K562 (cell line): ENCODE results near the gene LNX2. TPM values are rescaled to one million over a fixed set of nuclear protein-coding genes. Genes with fewer than 3 reads are reported as not detected.

Source experiments
- BDP1 ChIP-seq: IDR thresholded peaks from 3 replicates; pipeline ENCODE4 v1.6.1; 2011; ENCODE audit not compliant: insufficient read length, insufficient read depth
- BRF2 ChIP-seq: IDR thresholded peaks from 3 replicates; pipeline ENCODE4 v1.6.1; 2011; ENCODE audit warnings: borderline replicate concordance, mild to moderate bottlenecking; ENCODE audit not compliant: insufficient read length, insufficient read depth
- ESRRA ChIP-seq: fragments of 450-650 bp; IDR thresholded peaks from 2 replicates; pipeline ENCODE4 v1.6.1; 2014; ENCODE audit warnings: low read depth, mild to moderate bottlenecking, moderate library complexity, borderline replicate concordance
- MITF ChIP-seq: IDR thresholded peaks from 2 replicates; pipeline ENCODE4 v1.6.1; 2014; ENCODE audit warnings: antibody characterized with exemption
- PYGO2 ChIP-seq: fragments of 450-650 bp; IDR thresholded peaks from 2 replicates; pipeline ENCODE4 v1.6.1; 2016; ENCODE audit warnings: mild to moderate bottlenecking, missing genetic modification characterization, moderate library complexity, missing compliant biosample characterization
- RBBP5 ChIP-seq: fragments of 200-600 bp; sonication (generic); IDR thresholded peaks from 2 replicates; pipeline ENCODE4 v1.6.1; 2012; ENCODE audit warnings: borderline replicate concordance, mild to moderate bottlenecking, low read length, control low read depth, inconsistent platforms; ENCODE audit not compliant: insufficient read depth, poor library complexity, severe bottlenecking
- RERE ChIP-seq: sonication (generic); formaldehyde crosslinking; IDR thresholded peaks from 2 replicates; pipeline ENCODE4 v1.8.0; 2023; ENCODE audit warnings: missing genetic modification reagents, mild to moderate bottlenecking, borderline replicate concordance
- ZBED1 ChIP-seq: IDR thresholded peaks from 2 replicates; pipeline ENCODE4 v1.6.1; 2014
- ZBTB33 ChIP-seq: sonication (generic); formaldehyde crosslinking; IDR thresholded peaks from 2 replicates; pipeline ENCODE4 v1.8.1; 2023; ENCODE audit warnings: mild to moderate bottlenecking, missing genetic modification reagents
- ZKSCAN3 ChIP-seq: fragments of 250-450 bp; sonication (Bioruptor Pico); IDR thresholded peaks from 2 replicates; pipeline ENCODE4 v1.4.0; 2020
- ZNF699 ChIP-seq: fragments of 250-450 bp; sonication (Bioruptor Pico); IDR thresholded peaks from 2 replicates; pipeline ENCODE4 v1.8.0; 2021; ENCODE audit warnings: mild to moderate bottlenecking, moderate library complexity; ENCODE audit not compliant: insufficient replicate concordance
- polyA plus RNA-seq, 8 experiments: library from polyadenylated mRNA; depleted of rRNA in 4 of 8; stranded (reverse) in 5 of 8; unstranded in 3 of 8; fragments of >200 nt; fragmentation: Nextera tagmentation in 2 of 8; fragmentation: Illumina TruSeq in 1 of 8; extraction: Ambion mirVana in 2 of 8; extraction: Trizol in 1 of 8; gene quantifications; 2 replicates each; pipeline versions ENCODE4 v1.2.1 to v1.2.3, GENCODE V29; 2011 to 2014; ENCODE audit warnings: inconsistent platforms in 1 of 8, missing spikeins in 1 of 8
- total RNA-seq, 7 experiments: library from RNA; depleted of rRNA in 6 of 7; stranded (reverse); fragments of >200 nt in 6 of 7; fragmentation: Illumina TruSeq in 2 of 7; extraction: Trizol in 2 of 7; gene quantifications; 2 replicates each; pipeline versions ENCODE4 v1.2.1 to v1.2.3, GENCODE V29; 2011 to 2021; ENCODE audit warnings: low replicate concordance in 1 of 7

LNX2 gene
- total and polyA plus RNA-seq, 9 of the 15 experiments (the other 6 are each of a cell fraction or from before 2014, with no cell fraction given), result 1.5 to 5.5 (median 4.0) TPM

GRCh38 chr13:27621366-27622101 lies 1.2 kb upstream of the LNX2 start, which contains the start of gene POLR1D (continued):
- TF ChIP-seq ZBTB33 (CRISPR knock-in tag), result no peak
- peak; percentile 66 for TF ChIP-seq RBBP5
- no peak for TF ChIP-seq RERE (CRISPR knock-in tag)
- no peak for TF ChIP-seq ESRRA
- peak; percentile 34; the same call in 1 of the 2 replicates for TF ChIP-seq MITF
- TF ChIP-seq ZBED1, result no peak
- TF ChIP-seq ZKSCAN3 (CRISPR knock-in tag), result no peak
- TF ChIP-seq BDP1, result no peak
- TF ChIP-seq BRF2, result no peak
- TF ChIP-seq PYGO2 (tag), result no peak
- TF ChIP-seq ZNF699 (CRISPR knock-in tag), result no peak
- TF ChIP-seq, all 486 proteins: peak for 62
